HG02943 (cell line): ENCODE measurements around the gene CTU2.

Source experiments
- ATAC-seq: cut with Tn5 transposase; IDR thresholded peaks from one replicate; pipeline ENCODE4 v1.9.1; 2021; ENCODE audit warnings: mild to moderate bottlenecking, low read depth, moderate library complexity; ENCODE audit not compliant: unreplicated experiment

The CTU2 gene

DNA sequence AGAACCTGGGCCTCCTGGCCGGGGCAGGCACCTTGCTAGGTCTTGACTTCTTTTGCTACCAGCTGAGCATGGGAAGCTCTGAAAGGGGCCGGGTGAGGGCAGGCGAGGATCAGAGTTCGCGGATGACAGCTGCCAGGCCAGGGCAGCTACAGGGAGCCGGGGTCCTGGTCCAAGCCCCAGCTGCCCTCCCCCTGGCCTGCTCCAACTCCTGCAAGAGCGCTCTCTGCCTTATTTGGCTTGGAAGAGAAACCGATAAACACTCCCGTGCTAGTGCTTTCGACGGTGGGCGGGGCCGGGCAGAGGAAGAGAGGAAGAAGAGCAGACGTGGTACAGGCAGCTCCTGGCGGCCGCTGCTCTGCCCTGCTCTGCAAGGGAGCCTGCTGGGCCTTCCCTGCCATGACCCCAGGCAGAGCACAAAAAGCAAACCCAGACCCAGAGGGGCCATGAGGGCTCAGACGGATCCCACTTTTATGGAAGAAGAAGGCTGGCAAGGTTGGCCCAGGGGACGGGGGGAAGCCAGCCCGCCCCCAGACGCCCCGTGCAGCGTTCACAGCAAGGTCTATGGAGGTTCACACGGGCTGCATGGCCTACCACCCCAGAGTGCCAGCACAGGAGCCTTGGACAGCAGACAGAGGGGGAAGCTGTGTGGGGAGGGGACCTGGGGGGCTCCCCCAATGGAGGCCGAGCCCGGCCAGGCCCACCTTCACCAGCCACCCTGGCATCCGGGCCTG lies 53.1 kb downstream of the CTU2 start:
- ATAC-seq: no peak

DNA sequence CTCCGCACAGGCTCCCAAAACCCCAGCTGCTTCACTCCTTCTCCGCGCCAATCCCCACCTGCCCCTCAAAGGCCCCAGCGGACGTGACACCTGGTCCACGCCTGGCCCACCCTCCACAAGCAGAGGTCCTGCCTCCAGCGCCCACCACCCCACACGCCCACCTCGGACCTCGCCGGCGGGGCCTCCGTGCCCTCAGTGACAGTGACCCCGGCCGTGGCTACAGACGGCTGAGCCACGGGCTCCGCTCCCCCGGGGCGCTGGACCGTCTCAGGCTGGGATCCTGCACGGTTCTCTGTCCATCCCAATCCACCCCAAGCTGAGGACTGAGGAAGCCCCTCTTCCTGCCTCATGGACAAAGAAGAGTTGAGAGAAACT lies 53.7 kb downstream of the CTU2 start:
- ATAC-seq: no peak

DNA sequence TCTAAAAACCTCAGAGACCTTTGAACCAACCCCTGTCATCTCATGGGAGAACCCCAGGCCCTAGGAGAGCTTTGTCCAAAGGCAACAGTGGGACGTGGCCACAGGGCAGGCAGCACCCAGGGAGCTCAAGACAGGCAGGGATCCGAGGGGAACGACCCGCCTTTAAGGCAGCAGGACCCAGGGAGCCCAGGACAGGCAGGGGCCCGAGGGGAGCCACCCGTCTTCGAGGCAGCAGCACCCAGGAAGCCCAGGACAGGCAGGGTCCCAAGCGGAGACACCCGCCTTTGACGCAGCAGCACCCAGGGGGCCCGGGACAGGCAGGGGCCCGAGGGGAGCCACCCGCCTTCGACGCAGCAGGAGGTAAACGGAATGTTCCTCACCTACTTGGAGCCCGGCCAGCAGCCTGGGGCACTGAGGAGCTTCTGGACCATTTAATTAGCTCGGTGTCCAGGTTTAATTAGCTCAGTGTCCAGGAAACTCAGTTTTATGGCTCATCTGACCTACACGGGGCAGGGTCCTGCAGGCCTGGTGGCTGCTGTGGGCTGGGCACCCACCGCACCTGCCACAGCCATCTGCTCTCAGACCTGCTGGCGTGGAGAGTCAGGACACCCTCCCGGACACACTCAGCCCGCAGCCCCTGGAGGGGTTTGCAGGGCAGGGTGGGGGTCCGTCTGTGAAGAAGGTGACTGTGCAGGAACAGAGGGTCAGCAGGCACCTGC lies 54.3 kb downstream of the CTU2 start:
- no peak for ATAC-seq

DNA sequence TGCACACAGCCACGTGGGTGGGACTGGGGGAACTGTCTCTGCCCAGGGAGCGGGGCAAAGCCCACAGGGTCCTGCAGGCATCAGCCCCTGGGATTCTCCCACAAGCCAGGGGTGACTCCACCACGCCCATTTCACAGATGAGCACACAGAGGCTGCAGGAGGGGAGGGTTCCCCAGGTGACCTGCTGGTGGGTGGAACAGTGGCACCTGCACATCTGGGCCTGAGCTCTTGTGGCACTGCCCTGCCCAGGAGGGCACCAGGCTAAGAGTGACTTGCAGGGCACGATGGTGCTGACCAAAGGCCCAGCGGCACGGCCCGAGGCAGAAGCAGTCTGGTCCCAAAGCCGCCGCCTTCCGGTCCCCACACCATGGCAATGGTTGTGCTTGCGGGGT lies 54.8 kb downstream of the CTU2 start:
- no peak for ATAC-seq

DNA sequence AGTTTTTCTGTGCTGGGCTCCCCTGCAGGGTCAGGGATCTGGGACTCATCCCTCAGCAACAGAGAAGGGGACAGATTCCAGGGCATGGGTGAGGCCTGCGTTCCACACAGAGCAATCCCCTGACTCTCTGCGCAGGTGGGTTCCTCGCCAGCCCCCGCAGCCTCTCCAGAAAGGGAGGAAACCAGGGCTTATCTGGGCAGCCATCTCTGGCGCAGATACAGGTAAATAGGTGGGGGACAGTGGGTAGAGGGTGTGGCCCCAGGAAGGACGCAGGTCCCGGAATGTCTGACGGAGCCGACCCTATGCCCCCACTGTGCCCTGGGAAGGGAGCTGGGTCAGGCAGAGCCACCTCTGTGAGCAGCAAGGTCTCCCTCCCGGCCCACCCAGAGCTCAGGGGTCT lies 55.5 kb downstream of the CTU2 start:
- ATAC-seq: no peak

DNA sequence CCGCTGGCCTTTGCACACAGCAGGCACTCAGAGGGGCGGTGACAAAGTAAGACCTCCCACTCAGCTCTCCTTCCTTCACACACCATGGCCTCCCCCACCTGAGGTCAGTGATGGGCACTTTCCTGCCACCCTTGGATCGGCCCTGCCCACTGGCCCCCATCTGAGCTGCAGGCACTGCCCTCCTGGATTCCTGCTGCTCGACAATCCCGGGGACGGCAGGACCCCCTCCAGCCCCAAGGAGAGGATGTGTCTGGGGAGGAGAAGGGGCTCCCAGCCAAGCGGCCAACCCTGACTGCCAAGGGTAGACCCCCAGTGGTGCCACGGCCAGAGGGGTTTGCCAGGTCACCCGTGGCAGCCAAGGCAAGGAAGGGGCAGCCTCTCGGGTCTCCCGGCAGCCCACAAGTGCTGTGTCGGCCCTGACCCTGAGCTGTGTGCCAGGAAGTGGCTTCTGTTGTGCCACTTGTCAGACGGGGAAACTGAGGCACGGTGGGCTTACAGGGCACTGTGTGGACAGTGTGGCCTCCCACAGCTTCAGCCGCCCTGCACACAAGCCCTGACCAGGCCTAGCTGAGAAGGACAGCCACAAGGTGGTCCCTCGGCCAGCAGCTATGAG lies 56.1 kb downstream of the CTU2 start:
- ATAC-seq: no peak

DNA sequence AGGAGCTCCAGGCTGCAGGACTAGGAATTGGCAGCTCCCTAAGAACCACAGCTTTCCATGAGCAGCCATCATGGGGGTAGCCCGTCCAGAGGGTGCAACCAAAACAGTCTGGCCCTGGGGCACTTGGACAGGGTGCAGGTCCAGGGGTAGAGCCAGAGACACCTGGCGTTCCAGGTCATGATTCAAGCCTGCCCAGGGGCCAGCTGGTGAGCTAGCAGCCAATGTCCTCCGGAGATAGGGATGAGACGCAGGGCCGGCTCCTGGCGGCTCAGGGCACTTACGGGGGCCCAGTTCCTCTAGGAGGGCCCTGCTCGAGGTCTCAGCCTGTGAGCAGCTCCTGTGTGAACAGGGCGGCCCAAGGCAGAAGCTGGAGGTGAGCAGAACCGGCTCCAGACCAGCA lies 56.6 kb downstream of the CTU2 start:
- no peak for ATAC-seq

DNA sequence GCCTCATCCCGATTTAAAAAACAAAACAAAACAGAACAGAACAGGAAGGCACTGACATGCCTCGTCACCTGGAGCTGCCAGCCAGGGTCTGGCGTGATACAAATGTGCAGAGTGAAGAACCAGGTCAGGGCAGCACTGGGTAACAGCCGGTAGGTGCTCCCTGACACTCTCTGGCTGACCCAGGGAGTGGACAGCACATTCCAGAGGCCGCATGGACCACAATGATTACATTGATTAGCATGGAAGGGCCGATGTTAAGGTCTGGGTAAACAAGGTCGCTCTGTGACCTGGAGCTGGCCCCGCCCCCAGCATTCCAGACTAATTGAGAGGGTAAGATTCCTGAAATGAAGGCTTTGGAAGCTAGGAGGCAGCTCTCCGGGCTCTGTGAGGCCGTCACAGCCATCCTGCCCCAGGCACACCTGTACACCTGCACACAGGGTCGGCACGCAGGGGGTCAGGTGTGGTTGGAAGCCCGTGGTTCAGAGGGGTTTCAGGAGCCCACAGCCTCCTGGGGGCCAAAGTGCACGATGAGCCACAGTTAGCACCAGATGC lies 57.3 kb downstream of the CTU2 start:
- no peak for ATAC-seq

DNA sequence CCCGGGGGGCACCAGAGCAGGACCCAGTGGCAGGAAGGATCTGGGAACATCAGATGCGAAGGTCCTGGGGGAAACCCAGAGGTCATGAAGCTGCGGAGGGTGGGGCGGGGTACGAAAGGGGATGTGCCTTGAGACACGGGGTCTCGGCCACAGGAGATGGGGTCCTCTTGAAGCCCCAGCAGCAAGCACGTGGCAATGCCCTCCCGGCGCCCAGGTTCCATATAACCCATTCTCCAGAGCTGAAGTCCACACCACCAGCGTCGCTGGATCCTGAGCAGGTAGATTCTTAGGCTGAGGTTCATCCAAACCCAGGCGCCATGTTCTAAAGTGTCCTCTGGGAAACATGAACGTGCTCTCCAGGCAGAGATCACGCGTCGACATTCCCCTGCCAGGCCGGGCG lies 57.8 kb downstream of the CTU2 start:
- no peak for ATAC-seq

DNA sequence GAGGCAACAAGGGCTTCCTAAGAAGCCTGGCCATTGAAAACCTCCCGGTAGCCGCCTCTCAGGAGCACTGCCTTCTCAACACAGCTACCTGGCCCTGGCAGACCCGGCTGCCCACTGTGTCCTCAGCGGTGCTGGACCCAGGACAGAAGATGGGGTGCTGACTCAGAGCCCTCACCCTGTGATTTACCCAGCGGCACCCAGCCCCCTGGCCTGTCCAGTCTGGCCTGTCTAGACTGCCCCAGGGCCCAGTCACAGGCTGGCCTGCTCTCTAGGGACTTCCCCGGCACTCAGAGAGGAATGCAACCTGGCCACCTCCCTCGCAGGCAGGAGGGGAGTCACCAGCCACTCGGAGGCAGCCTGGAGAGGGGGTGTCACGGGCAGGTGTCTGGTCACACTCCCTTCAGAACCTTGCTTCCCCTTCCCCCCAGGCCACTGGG lies 58.6 kb downstream of the CTU2 start:
- no peak for ATAC-seq
